CD14-positive monocyte (primary cell): ENCODE measurements around the gene COL26A1. TPM values are rescaled to one million over a fixed set of nuclear protein-coding genes. Genes with fewer than 3 reads are reported as not detected.

Experiments
- DNase-seq, 3 donors: peaks; one replicate each; pipeline ENCODE4 v3.0.0-alpha.2; 2011 to 2022
- H2AFZ ChIP-seq: 2 replicates; pipeline ENCODE4 v1.6.0; 2012; ENCODE audit warnings: mild to moderate bottlenecking, low read depth, low read length, inconsistent platforms; ENCODE audit not compliant: insufficient read depth, poor library complexity, severe bottlenecking
- H3K27ac ChIP-seq, 2 donors: 1 replicate in 1 of 2; 2 replicates in 1 of 2; pipeline ENCODE4 v1.5.1; 2012 to 2013; ENCODE audit warnings: low read length in 2 of 2, control low read depth in 1 of 2, inconsistent platforms in 1 of 2, low read depth in 1 of 2, mild to moderate bottlenecking in 1 of 2
- H3K27me3 ChIP-seq, 2 donors: one replicate each; pipeline versions ENCODE4 v1.6.0 to v1.6.1; 2011 to 2013; ENCODE audit warnings: low read length in 2 of 2; ENCODE audit not compliant: control insufficient read depth in 2 of 2, insufficient read depth in 2 of 2
- H3K36me3 ChIP-seq, 2 donors: replicated peaks in 1 of 2; 1 replicate in 1 of 2; 2 replicates in 1 of 2; pipeline versions ENCODE4 v1.5.1 to v1.6.1; 2012 to 2013; ENCODE audit warnings: low read length in 2 of 2, control low read depth in 1 of 2, inconsistent platforms in 1 of 2, mild to moderate bottlenecking in 1 of 2; ENCODE audit not compliant: insufficient read depth in 2 of 2, control insufficient read depth in 1 of 2
- H3K4me1 ChIP-seq, 2 donors: 1 replicate in 1 of 2; 2 replicates in 1 of 2; pipeline versions ENCODE4 v1.5.1 to v1.6.1; 2012 to 2013; ENCODE audit warnings: low read length in 2 of 2, control low read depth in 1 of 2, inconsistent platforms in 1 of 2, mild to moderate bottlenecking in 1 of 2, moderate library complexity in 1 of 2; ENCODE audit not compliant: insufficient read depth in 2 of 2, control insufficient read depth in 1 of 2
- H3K4me2 ChIP-seq: replicated peaks from 2 replicates; pipeline ENCODE3; 2012; ENCODE audit warnings: low read length, moderate library complexity, mild to moderate bottlenecking; ENCODE audit not compliant: poor library complexity, severe bottlenecking; ENCODE audit errors: extremely low read depth
- H3K4me3 ChIP-seq, 3 experiments: fragments of 200-600 bp in 1 of 3; sonication (generic) in 1 of 3; replicated peaks in 1 of 3; 1 replicate in 2 of 3; 2 replicates in 1 of 3; pipeline ENCODE4 v1.5.1; 2011 to 2013; ENCODE audit warnings: low read length in 3 of 3, mild to moderate bottlenecking in 3 of 3, control low read depth in 2 of 3, low read depth in 2 of 3, inconsistent platforms in 1 of 3, moderate library complexity in 1 of 3
- H3K79me2 ChIP-seq: 2 replicates; pipeline ENCODE4 v1.6.0; 2012; ENCODE audit warnings: mild to moderate bottlenecking, control low read depth, inconsistent platforms, low read length, moderate library complexity; ENCODE audit not compliant: insufficient read depth
- H3K9ac ChIP-seq: 2 replicates; pipeline ENCODE4 v1.6.0; 2017; ENCODE audit warnings: low read length, mild to moderate bottlenecking; ENCODE audit not compliant: insufficient read depth, poor library complexity, severe bottlenecking
- H3K9me3 ChIP-seq, 2 donors: replicated peaks in 1 of 2; 1 replicate in 1 of 2; 2 replicates in 1 of 2; pipeline versions ENCODE4 v1.5.1 to v1.6.1; 2012 to 2013; ENCODE audit warnings: low read length in 2 of 2, control low read depth in 1 of 2; ENCODE audit not compliant: control insufficient read depth in 1 of 2, insufficient read depth in 1 of 2
- H4K20me1 ChIP-seq: 2 replicates; pipeline ENCODE4 v1.6.0; 2012; ENCODE audit warnings: mild to moderate bottlenecking, low read length, control low read depth, moderate library complexity; ENCODE audit not compliant: insufficient read depth
- H3K27ac Mint-ChIP-seq, 7 donors: one replicate each; pipeline ENCODE4 v1.8.0; 2020; ENCODE audit warnings: mild to moderate bottlenecking in 7 of 7, mixed read lengths in 7 of 7, moderate library complexity in 6 of 7, inconsistent platforms in 2 of 7
- H3K27me3 Mint-ChIP-seq, 3 donors: one replicate each; pipeline ENCODE4 v1.8.0; 2021 to 2022; ENCODE audit warnings: low read depth in 3 of 3, mild to moderate bottlenecking in 3 of 3, mixed read lengths in 3 of 3, moderate library complexity in 3 of 3, inconsistent platforms in 1 of 3
- H3K36me3 Mint-ChIP-seq, 2 donors: one replicate each; pipeline ENCODE4 v1.8.0; 2020; ENCODE audit warnings: mixed read lengths in 2 of 2, inconsistent platforms in 1 of 2, mild to moderate bottlenecking in 1 of 2
- H3K4me1 Mint-ChIP-seq: one replicate; pipeline ENCODE4 v1.8.0; 2020; ENCODE audit warnings: mild to moderate bottlenecking, mixed read lengths
- H3K4me3 Mint-ChIP-seq, 2 donors: one replicate each; pipeline ENCODE4 v1.8.0; 2020; ENCODE audit warnings: mild to moderate bottlenecking in 2 of 2, mixed read lengths in 2 of 2, moderate library complexity in 1 of 2
- H3K9me3 Mint-ChIP-seq, 7 donors: one replicate each; pipeline ENCODE4 v1.8.0; 2020 to 2022; ENCODE audit warnings: mixed read lengths in 7 of 7, mild to moderate bottlenecking in 6 of 7, moderate library complexity in 6 of 7, inconsistent platforms in 2 of 7
- WGBS: methylation state at CpG from one replicate; pipeline ENCODE4 v1.1.5; 2013; ENCODE audit warnings: missing lambda C conversion rate; ENCODE audit not compliant: insufficient coverage; 5-methylcytosine and 5-hydroxymethylcytosine counted together
- intact Hi-C, 2 donors: fragments of 100-400 bp; cut with micrococcal nuclease; formaldehyde crosslinking; loops; one replicate each; pipeline versions ENCODE4 v1.15.0 to v1.15.1; 2023
- polyA plus RNA-seq, 3 donors: library from polyadenylated mRNA; depleted of rRNA in 1 of 3; unstranded in 2 of 3; stranded (reverse) in 1 of 3; fragments of 300-500 nt in 2 of 3; fragments of >200 nt in 1 of 3; fragmentation: Illumina TruSeq in 2 of 3; gene quantifications; 1 replicate in 2 of 3; 2 replicates in 1 of 3; pipeline ENCODE4 v1.2.3, GENCODE V29; 2012 to 2021
- TF ChIP-seq, protein P1 (sequence below): fragments of 200-600 bp; IDR thresholded peaks from one replicate; pipeline ENCODE4 v1.8.0; 2022; ENCODE audit warnings: antibody characterized with exemption, mild to moderate bottlenecking

The COL26A1 gene
- polyA plus RNA-seq, 3 donors: not detected

DNA sequence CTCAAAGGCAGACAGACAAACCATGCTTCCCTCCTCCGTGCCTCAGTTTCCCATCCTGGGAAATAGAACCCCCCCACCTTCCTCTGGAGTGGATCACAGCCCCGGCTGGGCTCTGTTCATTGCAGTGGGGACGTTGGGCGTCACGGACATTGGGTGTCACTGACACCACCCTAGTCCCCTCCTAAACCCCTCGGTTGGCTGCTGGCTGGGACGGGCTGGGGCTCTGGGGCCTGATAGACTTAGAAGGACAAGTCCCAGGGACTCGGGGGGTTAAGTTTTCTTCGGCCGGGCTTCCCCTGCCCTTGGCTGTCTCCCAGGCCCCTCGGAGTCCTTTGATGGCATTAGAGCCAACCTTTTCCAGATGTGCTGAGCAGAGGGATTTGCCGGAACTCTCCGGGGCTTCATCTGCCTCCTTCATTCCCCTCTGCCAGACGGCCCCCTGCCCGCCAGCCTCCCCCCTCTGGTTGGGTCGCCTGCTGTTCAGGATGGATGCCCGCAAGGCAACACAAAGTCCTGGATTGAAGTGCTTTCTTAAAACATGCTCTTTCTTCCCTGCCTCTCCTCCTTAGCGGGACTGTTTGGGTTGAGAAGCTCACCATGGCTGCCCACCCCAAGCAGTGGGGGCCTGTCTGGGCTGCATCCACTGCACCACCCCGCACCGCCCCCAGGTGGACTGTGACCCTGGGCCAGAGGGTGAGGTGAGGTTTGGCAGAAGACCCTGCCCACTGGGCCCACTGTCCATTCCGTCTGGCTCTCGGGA, 73.0 kb downstream of the COL26A1 start:
- H3K9ac ChIP-seq: no peak overlapping the region
- H3K4me2 ChIP-seq: no peak overlapping the region
- no peak for DNase-seq
- 87% methylated on average over 15 of the region's 22 CpGs for WGBS
- H3K4me1 ChIP-seq: no peaks in the 10 kb centered on the region
- no peak overlapping the region for H3K27ac ChIP-seq
- H3K27ac Mint-ChIP-seq: no peak overlapping the region
- no peaks in the 10 kb centered on the region for H3K36me3 Mint-ChIP-seq
- H3K4me1 Mint-ChIP-seq: no peaks in the 10 kb centered on the region
- intact Hi-C loops: no loop called here
- TF ChIP-seq, protein P1, sequence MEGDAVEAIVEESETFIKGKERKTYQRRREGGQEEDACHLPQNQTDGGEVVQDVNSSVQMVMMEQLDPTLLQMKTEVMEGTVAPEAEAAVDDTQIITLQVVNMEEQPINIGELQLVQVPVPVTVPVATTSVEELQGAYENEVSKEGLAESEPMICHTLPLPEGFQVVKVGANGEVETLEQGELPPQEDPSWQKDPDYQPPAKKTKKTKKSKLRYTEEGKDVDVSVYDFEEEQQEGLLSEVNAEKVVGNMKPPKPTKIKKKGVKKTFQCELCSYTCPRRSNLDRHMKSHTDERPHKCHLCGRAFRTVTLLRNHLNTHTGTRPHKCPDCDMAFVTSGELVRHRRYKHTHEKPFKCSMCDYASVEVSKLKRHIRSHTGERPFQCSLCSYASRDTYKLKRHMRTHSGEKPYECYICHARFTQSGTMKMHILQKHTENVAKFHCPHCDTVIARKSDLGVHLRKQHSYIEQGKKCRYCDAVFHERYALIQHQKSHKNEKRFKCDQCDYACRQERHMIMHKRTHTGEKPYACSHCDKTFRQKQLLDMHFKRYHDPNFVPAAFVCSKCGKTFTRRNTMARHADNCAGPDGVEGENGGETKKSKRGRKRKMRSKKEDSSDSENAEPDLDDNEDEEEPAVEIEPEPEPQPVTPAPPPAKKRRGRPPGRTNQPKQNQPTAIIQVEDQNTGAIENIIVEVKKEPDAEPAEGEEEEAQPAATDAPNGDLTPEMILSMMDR: no peak
- no peaks in the 10 kb centered on the region for H3K9me3 ChIP-seq
- no peaks in the 10 kb centered on the region for H3K79me2 ChIP-seq
- H3K27me3 Mint-ChIP-seq: peaks cover 9 to 16% (median 12%) of the 10 kb centered on the region in 3 donors
- H3K4me3 Mint-ChIP-seq: no peak overlapping the region
- no peaks in the 10 kb centered on the region for H3K36me3 ChIP-seq
- H3K27me3 ChIP-seq: no peaks in the 10 kb centered on the region
- H4K20me1 ChIP-seq: no peaks in the 10 kb centered on the region
- H3K9me3 Mint-ChIP-seq: no peaks in the 10 kb centered on the region
- no peak overlapping the region for H3K4me3 ChIP-seq
- H2AFZ ChIP-seq: no peak overlapping the region

DNA sequence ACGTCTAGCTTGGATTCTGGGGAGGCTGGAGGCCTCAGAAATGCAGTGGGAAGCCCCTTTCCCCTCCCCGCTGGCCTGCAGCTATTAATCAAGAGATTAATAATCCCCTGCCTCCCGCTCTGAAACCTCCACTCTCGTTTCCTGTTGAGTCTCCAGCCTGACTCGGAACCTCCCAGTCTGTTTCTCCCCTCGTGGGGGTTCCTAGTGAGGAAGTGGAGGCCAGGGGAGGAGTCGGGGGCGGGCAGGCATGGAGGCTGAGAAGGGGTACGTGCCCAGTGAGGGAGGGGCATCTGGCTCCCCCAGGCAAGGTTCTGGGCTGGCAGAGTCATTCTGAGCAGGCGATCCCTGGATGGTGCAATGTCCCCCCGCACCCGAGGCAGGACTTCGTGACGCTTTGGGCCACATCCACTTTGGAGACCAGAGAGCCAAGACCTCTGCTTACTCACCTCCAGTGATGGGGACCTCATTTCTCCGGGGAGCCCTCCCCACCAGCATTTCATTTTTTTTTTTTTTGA, 73.6 kb downstream of the COL26A1 start:
- no peaks in the 10 kb centered on the region for H3K4me1 Mint-ChIP-seq
- intact Hi-C loops: no loop called here
- no peaks in the 10 kb centered on the region for H3K79me2 ChIP-seq
- no peaks in the 10 kb centered on the region for H4K20me1 ChIP-seq
- H3K9ac ChIP-seq: no peak overlapping the region
- no peak for DNase-seq
- no peaks in the 10 kb centered on the region for H3K27me3 ChIP-seq
- no peak overlapping the region for H3K27ac Mint-ChIP-seq
- no peaks in the 10 kb centered on the region for H3K4me1 ChIP-seq
- TF ChIP-seq, protein P1: no peak
- no peak overlapping the region for H2AFZ ChIP-seq
- no peak overlapping the region for H3K27ac ChIP-seq
- H3K36me3 Mint-ChIP-seq: no peaks in the 10 kb centered on the region
- H3K4me2 ChIP-seq: no peak overlapping the region
- no peaks in the 10 kb centered on the region for H3K9me3 ChIP-seq
- no peaks in the 10 kb centered on the region for H3K36me3 ChIP-seq
- no peak overlapping the region for H3K4me3 Mint-ChIP-seq
- WGBS: 61% methylated on average over 8 of the region's 15 CpGs
- no peaks in the 10 kb centered on the region for H3K9me3 Mint-ChIP-seq
- H3K4me3 ChIP-seq: no peak overlapping the region
- peaks cover 7 to 15% (median 11%) of the 10 kb centered on the region in 3 donors for H3K27me3 Mint-ChIP-seq
